ENCODE results near the gene SEMA4G.

SEMA4G gene

GRCh38 chr10:100988166-100988565 lies 18.9 kb downstream of the SEMA4G start:
- DNase-seq (ENCODE audit: low spot score): no peak

GRCh38 chr10:100989088-100989487 lies 19.8 kb downstream of the SEMA4G start:
- DNase-seq (ENCODE audit: low spot score): no peak

- no peak for DNase-seq (ENCODE audit: low spot score)
These were observed 24.8 kb downstream of the SEMA4G start for GRCh38 chr10:100993986-100994708.

- DNase-seq (ENCODE audit: low spot score): no peak
These were observed 25.9 kb downstream of the SEMA4G start for GRCh38 chr10:100995181-100995580.

DNA sequence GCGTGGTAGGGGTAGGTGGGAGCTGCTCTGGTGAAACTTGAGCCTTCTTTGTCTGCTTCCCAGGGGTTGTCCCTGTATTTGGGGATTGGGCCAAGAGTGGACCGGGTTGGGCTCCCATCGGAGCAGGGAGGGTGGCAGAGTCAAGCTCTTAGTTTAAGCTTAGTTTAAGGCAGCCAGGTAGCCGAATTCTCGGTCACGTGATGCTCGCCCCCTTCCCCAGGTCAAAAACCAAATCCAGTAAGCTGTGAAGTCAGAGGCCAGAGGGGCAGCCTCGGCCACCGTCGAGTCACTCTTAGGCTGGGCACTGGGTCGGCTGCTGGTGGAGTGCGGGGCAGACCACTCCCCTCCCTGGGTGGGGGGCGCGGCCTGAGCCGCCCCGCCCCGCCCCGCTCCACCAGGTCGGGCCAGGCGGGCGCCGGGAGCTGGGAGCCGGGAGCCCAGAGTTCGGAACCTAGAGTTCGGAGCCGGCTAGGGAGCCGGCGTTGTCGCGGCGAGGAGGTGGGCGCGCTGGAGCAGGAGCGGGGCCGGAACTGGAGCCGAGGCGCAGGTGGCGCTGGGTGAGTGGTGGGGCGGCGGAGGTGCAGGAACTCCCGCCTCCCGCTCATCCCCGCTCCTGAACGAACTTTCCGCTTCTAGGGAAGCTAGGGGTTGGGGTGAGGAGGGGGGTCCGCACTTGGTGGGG lies 27.5 kb downstream of the SEMA4G start:
- peak; percentile 73 for DNase-seq (ENCODE audit: low spot score)

DNA sequence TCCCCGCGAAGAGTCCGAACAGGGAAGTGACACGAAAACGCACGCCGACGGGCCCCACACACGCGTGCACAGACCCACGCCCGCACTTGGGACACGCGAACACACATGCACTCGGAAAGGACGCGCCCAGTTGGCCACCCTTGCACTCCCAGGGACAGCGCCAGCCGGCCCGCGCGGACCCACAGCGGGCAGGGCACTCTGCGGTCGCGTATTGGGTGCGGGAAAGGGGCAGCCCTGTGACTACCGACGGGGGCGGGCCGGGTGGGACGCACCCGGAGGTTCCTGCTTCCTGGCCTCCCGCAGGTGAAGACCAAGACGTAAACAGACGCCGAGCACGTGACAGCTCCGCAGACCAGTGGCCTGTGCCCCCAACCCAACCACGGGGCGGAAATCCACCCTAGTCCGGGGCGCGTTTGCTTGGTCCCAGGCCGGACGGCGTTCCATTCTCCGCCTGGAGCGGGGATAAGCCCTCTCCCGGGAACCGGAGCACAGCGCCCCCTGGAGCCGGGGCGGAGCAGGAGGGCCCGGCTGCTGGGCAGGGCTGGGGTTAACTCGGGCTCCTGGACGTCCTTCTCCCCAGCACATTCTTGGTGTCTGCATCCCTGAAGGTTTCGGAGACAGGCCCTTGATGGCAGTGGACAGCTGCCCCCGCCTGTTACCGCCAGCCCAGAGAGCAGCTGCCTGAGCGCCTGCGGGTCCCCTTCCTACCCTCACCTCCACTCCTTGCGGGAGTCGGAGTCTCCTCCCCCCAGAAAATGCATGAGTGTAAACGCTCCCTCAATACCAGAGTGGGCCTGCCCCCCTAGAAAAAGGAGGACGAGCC lies 28.3 kb downstream of the SEMA4G start:
- DNase-seq (ENCODE audit: low spot score): peak; percentile 83

DNA sequence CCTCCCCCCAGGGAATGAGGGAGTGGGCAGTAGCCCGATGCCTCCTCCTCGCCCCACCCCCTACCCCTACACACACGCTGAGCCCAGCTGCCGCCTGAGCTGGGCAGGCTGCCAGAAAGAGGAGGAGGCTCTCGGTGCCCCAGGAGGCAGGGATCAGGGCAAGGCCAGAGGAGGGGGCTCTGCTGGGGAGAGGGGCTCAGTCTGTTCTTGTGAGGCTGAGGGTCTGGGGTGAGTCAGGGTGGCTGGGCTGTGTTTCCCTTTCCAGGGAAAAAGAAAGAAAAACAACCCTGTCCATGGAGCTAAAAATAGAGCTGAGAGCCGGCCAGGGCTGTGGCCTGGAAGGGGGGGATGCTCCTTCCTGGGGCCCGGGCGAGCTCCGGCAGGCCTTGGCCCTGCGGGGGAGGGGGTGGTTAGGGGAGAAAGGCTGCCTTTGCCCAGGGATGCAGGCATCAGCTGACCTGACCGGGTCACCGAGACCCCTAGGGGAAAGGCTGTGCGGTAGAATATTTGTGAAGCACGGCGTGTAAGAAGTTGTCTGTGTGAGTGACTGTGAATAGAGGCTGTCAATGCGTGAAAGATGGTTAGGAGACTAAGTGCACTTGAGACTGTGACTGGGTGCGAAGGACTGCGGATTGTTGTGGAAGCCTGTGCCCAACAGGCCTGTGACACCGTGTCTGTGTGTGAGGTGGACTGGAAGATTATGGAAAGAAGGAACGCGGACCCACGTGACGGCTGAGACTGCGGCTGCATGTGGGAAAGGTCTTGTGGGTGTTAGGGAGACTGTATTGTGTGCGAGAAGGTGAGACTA lies 29.1 kb downstream of the SEMA4G start:
- DNase-seq (ENCODE audit: low spot score): peak; percentile 72

DNA sequence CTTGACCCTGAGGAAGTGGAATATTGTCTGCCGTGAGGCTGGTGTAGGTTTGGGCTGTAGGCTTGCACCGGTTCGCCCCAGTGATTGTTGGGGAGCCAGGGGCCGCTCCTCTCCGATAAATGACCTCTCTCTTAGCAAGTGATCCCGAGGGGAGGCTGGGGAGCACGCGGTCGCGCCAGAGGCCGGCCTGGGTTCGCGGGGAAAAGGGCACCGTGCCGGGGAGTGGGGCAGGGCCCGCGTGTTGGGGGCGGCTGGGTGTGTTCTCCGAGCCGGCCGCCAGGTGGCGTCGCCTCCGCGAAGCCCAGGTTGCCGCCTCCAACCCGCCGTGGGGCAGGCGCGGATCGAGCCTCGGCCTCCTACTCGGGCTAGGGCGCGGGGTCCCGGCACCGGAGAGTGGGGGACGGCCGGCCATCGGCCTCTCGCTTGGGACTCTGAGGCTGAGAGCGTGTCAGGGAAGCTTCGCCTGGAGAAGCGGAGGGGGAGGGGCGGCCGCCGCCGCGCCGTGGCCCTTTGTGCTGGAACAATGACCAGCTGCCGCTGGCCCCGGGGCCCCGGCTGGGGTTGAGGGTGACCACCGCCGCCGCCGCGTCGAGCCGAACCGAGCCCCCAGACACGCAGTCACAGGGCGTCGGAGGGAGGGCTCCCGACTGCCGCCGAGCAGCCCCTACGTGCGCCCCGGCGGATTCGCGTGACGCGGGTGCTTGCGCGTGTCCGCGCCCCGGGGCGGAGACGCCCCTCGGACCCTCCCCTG lies 29.9 kb downstream of the SEMA4G start:
- DNase-seq (ENCODE audit: low spot score): peak; percentile 89

GRCh38 chr10:100999742-101000126 lies 30.4 kb downstream of the SEMA4G start, which contains the start of gene LZTS2:
Gene LZTS2, plus strand, starts transcription at chr10:100999808. Its CDS starts 2,731 bp downstream, at chr10:101002539.
- DNase-seq (ENCODE audit: low spot score): peak; percentile 41

- DNase-seq (ENCODE audit: low spot score): no peak
These were observed 31.0 kb downstream of the SEMA4G start for GRCh38 chr10:101000127-101000914.

GRCh38 chr10:101000915-101001658 lies 31.8 kb downstream of the SEMA4G start:
- no peak for DNase-seq (ENCODE audit: low spot score)

GRCh38 chr10:101001659-101002035 lies 32.3 kb downstream of the SEMA4G start:
- no peak for DNase-seq (ENCODE audit: low spot score)

- DNase-seq (ENCODE audit: low spot score): no peak
These were observed 33.2 kb downstream of the SEMA4G start for GRCh38 chr10:101002456-101002855.

DNA sequence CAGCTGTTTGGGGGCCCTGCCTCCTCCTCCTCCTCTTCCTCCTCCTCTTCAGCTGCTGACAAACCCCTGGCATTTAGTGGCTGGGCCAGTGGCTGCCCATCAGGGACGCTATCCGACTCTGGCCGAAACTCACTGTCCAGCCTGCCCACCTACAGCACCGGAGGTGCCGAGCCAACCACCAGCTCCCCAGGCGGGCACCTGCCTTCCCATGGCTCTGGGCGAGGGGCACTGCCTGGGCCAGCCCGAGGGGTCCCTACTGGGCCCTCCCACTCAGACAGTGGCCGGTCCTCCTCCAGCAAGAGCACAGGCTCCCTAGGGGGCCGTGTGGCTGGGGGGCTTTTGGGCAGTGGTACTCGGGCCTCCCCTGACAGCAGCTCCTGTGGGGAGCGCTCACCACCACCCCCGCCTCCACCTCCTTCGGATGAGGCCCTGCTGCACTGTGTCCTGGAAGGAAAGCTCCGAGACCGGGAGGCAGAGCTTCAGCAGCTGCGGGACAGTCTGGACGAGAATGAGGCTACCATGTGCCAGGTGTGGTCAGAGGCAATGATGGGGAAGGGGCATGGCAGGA lies 34.4 kb downstream of the SEMA4G start:
- no peak for DNase-seq (ENCODE audit: low spot score)

DNA sequence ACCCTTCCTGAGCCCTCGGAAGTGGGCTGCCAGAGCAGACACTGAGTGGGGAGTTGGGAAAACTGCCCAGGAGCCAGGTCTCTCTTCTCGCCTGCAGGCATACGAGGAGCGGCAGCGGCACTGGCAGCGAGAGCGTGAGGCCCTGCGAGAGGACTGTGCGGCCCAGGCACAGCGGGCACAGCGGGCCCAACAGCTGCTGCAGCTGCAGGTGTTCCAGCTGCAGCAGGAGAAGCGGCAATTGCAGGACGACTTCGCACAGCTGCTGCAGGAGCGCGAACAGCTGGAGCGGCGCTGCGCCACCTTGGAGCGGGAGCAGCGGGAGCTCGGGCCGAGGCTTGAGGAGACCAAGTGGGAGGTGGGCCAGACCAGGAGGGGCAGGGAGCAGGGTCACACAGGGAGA lies 36.1 kb downstream of the SEMA4G start:
- DNase-seq (ENCODE audit: low spot score): no peak

GRCh38 chr10:101005869-101006567 lies 36.7 kb downstream of the SEMA4G start:
- DNase-seq (ENCODE audit: low spot score): no peak

GRCh38 chr10:101006593-101007098 lies 37.3 kb downstream of the SEMA4G start:
- DNase-seq (ENCODE audit: low spot score): no peak

DNA sequence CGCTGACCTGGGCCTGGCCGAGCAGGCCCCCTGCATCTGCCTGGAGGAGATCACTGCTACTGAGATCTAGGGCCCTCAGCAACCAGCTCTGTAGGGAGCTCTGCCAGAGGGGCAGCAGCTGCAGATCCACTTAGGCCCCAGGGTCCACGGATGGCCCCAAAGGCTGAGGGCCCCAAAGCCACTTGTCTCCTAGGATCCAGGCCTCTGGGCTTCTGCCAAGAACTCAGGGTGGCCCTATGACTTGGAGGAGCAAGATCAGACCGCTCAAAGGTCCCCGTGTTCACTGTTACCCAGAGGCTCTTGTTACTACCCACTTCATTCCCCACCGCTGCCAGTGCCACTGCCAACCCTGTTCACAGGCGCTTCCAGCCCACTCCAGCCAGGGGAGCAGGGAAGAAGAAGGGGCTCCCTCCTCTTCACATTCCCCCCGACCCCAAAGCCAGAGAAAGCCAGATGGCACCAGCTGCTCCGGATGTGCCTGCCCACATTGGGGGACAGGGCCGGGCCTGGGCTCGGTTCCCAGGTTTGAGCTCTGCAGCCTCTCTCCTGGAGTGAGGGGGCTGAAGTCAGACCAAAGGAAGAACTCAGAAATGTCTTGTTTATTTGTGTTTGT lies 37.9 kb downstream of the SEMA4G start:
- no peak for DNase-seq (ENCODE audit: low spot score)
